B cell (primary cell): Measurements from ENCODE around the gene OSTF1. TPM values are rescaled to one million over a fixed set of nuclear protein-coding genes. Genes with fewer than 3 reads are reported as not detected.

Experiments used
- ATAC-seq: fragments of 200-7000 bp; cut with Tn5 transposase; one replicate; pipeline ENCODE4 v1.10.0; 2021; ENCODE audit warnings: low read depth, mild to moderate bottlenecking, moderate number of reproducible peaks, moderate library complexity
- CTCF ChIA-PET: fragments of 350-600 bp; sonication (Branson Sonifier 250); formaldehyde crosslinking; loops from one replicate; lab custom pipeline; 2021; ENCODE audit warnings: antibody characterized with exemption, inconsistent platforms; lab: Charles Lee
- POLR2A ChIA-PET: fragments of 350-600 bp; sonication (Branson Sonifier 250); formaldehyde crosslinking; loops from one replicate; lab custom pipeline; 2021; ENCODE audit warnings: antibody characterized with exemption; lab: Charles Lee
- DNase-seq: peaks from one replicate; pipeline ENCODE4 v3.0.0; 2013
- H2AFZ ChIP-seq: 2 replicates; pipeline ENCODE4 v1.6.1; 2012; ENCODE audit warnings: mild to moderate bottlenecking, low read depth, low read length; ENCODE audit not compliant: insufficient read depth, poor library complexity, severe bottlenecking
- H3K27ac ChIP-seq, 2 donors: 1 replicate in 1 of 2; 2 replicates in 1 of 2; pipeline ENCODE4 v1.5.1; 2012 to 2013; ENCODE audit warnings: low read length in 2 of 2, mild to moderate bottlenecking in 2 of 2, moderate library complexity in 1 of 2
- H3K27me3 ChIP-seq, 4 experiments: fragments of 200-600 bp in 1 of 4; sonication (generic) in 1 of 4; replicated peaks in 1 of 4; 1 replicate in 2 of 4; 2 replicates in 2 of 4; pipeline versions ENCODE4 v1.6.1 to v1.7.0; 2013 to 2016; ENCODE audit warnings: low read length in 3 of 4, mild to moderate bottlenecking in 2 of 4, mixed read lengths in 1 of 4, moderate library complexity in 1 of 4; ENCODE audit not compliant: insufficient read depth in 4 of 4, control insufficient read depth in 3 of 4; ENCODE audit errors: control extremely low read depth in 1 of 4
- H3K36me3 ChIP-seq, 2 experiments: replicated peaks in 1 of 2; 1 replicate in 1 of 2; 2 replicates in 1 of 2; pipeline versions ENCODE4 v1.6.1 to v1.7.1; 2013; ENCODE audit warnings: low read length in 1 of 2; ENCODE audit not compliant: insufficient read depth in 2 of 2, control insufficient read depth in 1 of 2; ENCODE audit errors: control extremely low read depth in 1 of 2, extremely low read depth in 1 of 2
- H3K4me1 ChIP-seq, 2 donors: fragments of 200-600 bp in 1 of 2; sonication (generic) in 1 of 2; 1 replicate in 1 of 2; 2 replicates in 1 of 2; pipeline versions ENCODE4 v1.5.1 to v1.6.1; 2013 to 2017; ENCODE audit warnings: low read length in 2 of 2; ENCODE audit not compliant: control insufficient read depth in 2 of 2, insufficient read depth in 2 of 2
- H3K4me2 ChIP-seq: replicated peaks from 2 replicates; pipeline ENCODE3; 2012; ENCODE audit warnings: mild to moderate bottlenecking, low read depth, low read length; ENCODE audit not compliant: poor library complexity, severe bottlenecking
- H3K4me3 ChIP-seq, 5 experiments: fragments of 200-600 bp in 1 of 5; sonication (generic) in 1 of 5; 1 replicate in 3 of 5; 2 replicates in 2 of 5; pipeline versions ENCODE4 v1.5.1 to v1.7.0; 2011 to 2016; ENCODE audit warnings: low read length in 4 of 5, mild to moderate bottlenecking in 4 of 5, low read depth in 2 of 5, control low read depth in 1 of 5, moderate library complexity in 1 of 5; ENCODE audit not compliant: insufficient read depth in 1 of 5; ENCODE audit errors: control extremely low read depth in 1 of 5, extremely low read depth in 1 of 5
- H3K79me2 ChIP-seq: fragments of 200-600 bp; sonication (generic); one replicate; pipeline ENCODE4 v1.6.0; 2016; ENCODE audit warnings: low read length; ENCODE audit not compliant: control insufficient read depth, insufficient read depth
- H3K9ac ChIP-seq: fragments of 200-600 bp; sonication (generic); 2 replicates; pipeline ENCODE4 v1.6.1; 2017; ENCODE audit warnings: mild to moderate bottlenecking, low read length, moderate library complexity
- H3K9me3 ChIP-seq, 3 donors: one replicate each; pipeline versions ENCODE4 v1.6.1 to v1.7.1; 2013; ENCODE audit warnings: low read length in 2 of 3; ENCODE audit not compliant: control insufficient read depth in 2 of 3, insufficient read depth in 1 of 3; ENCODE audit errors: control extremely low read depth in 1 of 3
- H4K20me1 ChIP-seq: 2 replicates; pipeline ENCODE4 v1.6.0; 2012; ENCODE audit warnings: mild to moderate bottlenecking, low read length; ENCODE audit not compliant: insufficient read depth, control insufficient read depth, poor library complexity, severe bottlenecking
- H3K27ac Mint-ChIP-seq: one replicate; pipeline ENCODE4 v1.8.0; 2021; ENCODE audit warnings: mixed read lengths
- H3K27me3 Mint-ChIP-seq: one replicate; pipeline ENCODE4 v1.8.0; 2021; ENCODE audit warnings: mixed read lengths
- H3K4me1 Mint-ChIP-seq: one replicate; pipeline ENCODE4 v1.8.0; 2021; ENCODE audit warnings: mixed read lengths
- H3K4me3 Mint-ChIP-seq: one replicate; pipeline ENCODE4 v1.8.0; 2021; ENCODE audit warnings: mixed read lengths
- H3K9me3 Mint-ChIP-seq: one replicate; pipeline ENCODE4 v1.8.0; 2022; ENCODE audit warnings: mixed read lengths; ENCODE audit not compliant: insufficient read depth
- CTCF ChIP-seq: fragments of 200-600 bp; IDR thresholded peaks from one replicate; pipeline ENCODE4 v1.8.0; 2022; ENCODE audit warnings: antibody characterized with exemption, mild to moderate bottlenecking
- EZH2 ChIP-seq: IDR thresholded peaks from 2 replicates; pipeline ENCODE4 v1.6.1; 2012; ENCODE audit warnings: borderline replicate concordance, low read depth, mild to moderate bottlenecking, moderate library complexity, low read length; ENCODE audit not compliant: insufficient read depth, poor library complexity, severe bottlenecking
- WGBS: methylation state at CpG from one replicate; pipeline ENCODE4 v1.1.5; 2013; ENCODE audit warnings: missing lambda C conversion rate; ENCODE audit not compliant: insufficient coverage; 5-methylcytosine and 5-hydroxymethylcytosine counted together
- intact Hi-C: fragments of 100-400 bp; cut with micrococcal nuclease; formaldehyde crosslinking; loops from one replicate; pipeline ENCODE4 v1.10.0; 2022
- polyA plus RNA-seq: library from polyadenylated mRNA; depleted of rRNA; stranded (reverse); fragments of >200 nt; gene quantifications from 2 replicates; pipeline ENCODE4 v1.2.3, GENCODE V29; 2012
- total RNA-seq, 2 donors: library from RNA; stranded (reverse); fragments of 120-200 nt in 1 of 2; gene quantifications; 1 replicate in 1 of 2; 2 replicates in 1 of 2; pipeline versions ENCODE4 v1.2.3 to v1.2.4, GENCODE V29; 2013 to 2022

OSTF1 gene
- total and polyA plus RNA-seq, 2 donors (not counting 1 experiment from before 2014, with no cell fraction given), result 33.8 to 62.0 TPM

- ChIA-PET CTCF (interaction anchor here (0.8 to 6.4 kb wide), 7 partner anchors 9 to 313 kb away, joined by 3 to 45 read pairs (median 11); partner anchors contain the start of genes C9orf40 and CARNMT1), POLR2A (interaction anchor here (0.7 to 3.3 kb wide), 5 partner anchors 33 to 135 kb away, joined by 3 to 27 read pairs (median 13); partner anchors contain the start of genes C9orf40 and CARNMT1)
- Mint-ChIP-seq H3K4me3 (peak overlapping the region; percentile 95), H3K27ac (peak overlapping the region; percentile 94), H3K9me3 (no peaks in the 10 kb centered on the region), H3K27me3 (no peaks in the 10 kb centered on the region), H3K4me1 (peaks cover 42% of the 10 kb centered on the region)
- H3K4me3 ChIP-seq, result peak overlapping the region; percentile 81 to 91 (median 88)
- peak overlapping the region; percentile 90 for H3K9ac ChIP-seq
- H4K20me1 ChIP-seq, result peaks cover 32% of the 10 kb centered on the region
- H3K27me3 ChIP-seq, result no peaks in the 10 kb centered on the region
- H3K79me2 ChIP-seq, result peaks cover 51% of the 10 kb centered on the region
- TF ChIP-seq EZH2 (no peak), CTCF (no peak)
- WGBS, result under 1% methylated on average over 16 of the region's 20 CpGs
- DNase-seq, result peak; percentile 55
- peaks cover 49 to 51% of the 10 kb centered on the region in 2 donors for H3K4me1 ChIP-seq
- peak overlapping the region; percentile 98 for H2AFZ ChIP-seq
- ATAC-seq, result no peak
- peaks cover 0 to 3% of the 10 kb centered on the region in 2 experiments for H3K36me3 ChIP-seq
- peak overlapping the region; percentile 94 for H3K4me2 ChIP-seq
- peak overlapping the region; percentile 73 to 79 for H3K27ac ChIP-seq
- intact Hi-C loops, result loop anchor here (5.0 kb wide), 1 partner anchor 35 kb away; no protein-coding TSS in a partner anchor
- no peaks in the 10 kb centered on the region for H3K9me3 ChIP-seq
Observed at GRCh38 chr9:75087289-75087823, 958 bp upstream of the OSTF1 start.
